ENCODE results near the gene TAF11L9. TPM values are rescaled to one million over a fixed set of nuclear protein-coding genes. Genes with fewer than 3 reads are reported as not detected.
"Not testable (repeated sequence)": the region's sequence is repeated elsewhere in the genome, so short reads cannot be mapped to it uniquely, and the experiment has no call there.

The TAF11L9 gene
- total and polyA plus RNA-seq, 4 donors: not detected

GRCh38 chr5:17603880-17604279, 9.7 kb upstream of the TAF11L9 start, which contains the start of gene TAF11L11:
Gene TAF11L11, plus strand, starts transcription at chr5:17604183.
- not testable (repeated sequence) for H3K27me3 ChIP-seq (ENCODE audit: control insufficient read depth in 4 of 4, insufficient read depth in 4 of 4, low read length in 3 of 4); DNase-seq (ENCODE audit: low spot score); H3K4me3 ChIP-seq (ENCODE audit: low read depth in 1 of 3, low read length in 3 of 3); H3K9me3 ChIP-seq (ENCODE audit: control insufficient read depth in 4 of 4, low read length in 3 of 4); H3K27ac ChIP-seq (ENCODE audit: low read depth in 1 of 2, low read length in 2 of 2); H3K36me3 ChIP-seq (ENCODE audit: control insufficient read depth in 4 of 4, insufficient read depth in 3 of 4, low read depth in 1 of 4, low read length in 3 of 4); H3K4me1 ChIP-seq (ENCODE audit: control insufficient read depth in 4 of 4, insufficient read depth in 4 of 4, low read length in 3 of 4); H3K9ac ChIP-seq (ENCODE audit: low read depth in 1 of 2, low read length in 2 of 2)
- 61% methylated on average over 6 of the region's 6 CpGs for WGBS

DNA sequence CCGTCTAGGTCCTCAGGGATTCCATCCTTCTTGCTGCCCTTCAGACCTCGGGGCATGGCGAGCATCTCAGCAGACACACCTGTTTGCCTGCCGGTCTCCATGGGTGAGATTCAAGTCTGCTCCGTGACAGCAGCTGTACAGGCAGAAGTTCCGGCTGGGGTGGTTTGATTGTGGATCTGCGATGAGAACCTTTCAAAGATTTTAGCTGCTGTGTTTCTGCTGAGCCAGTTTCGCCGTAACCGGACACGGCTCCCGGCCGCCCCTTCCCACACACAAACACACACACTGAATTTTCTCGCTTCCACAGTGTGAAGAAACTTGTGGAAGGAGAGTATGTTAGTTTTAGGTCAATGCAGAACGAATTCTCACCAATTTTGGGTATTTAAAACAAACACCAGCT, 3.5 kb upstream of the TAF11L9 start, which contains the start of gene TAF11L10:
TAF11L10 (minus strand) TSS at position 101 of the 400 bp plus-strand sequence.
- not testable (repeated sequence) for H3K27me3 ChIP-seq (ENCODE audit: control insufficient read depth in 4 of 4, insufficient read depth in 4 of 4, low read length in 3 of 4); H3K36me3 ChIP-seq (ENCODE audit: control insufficient read depth in 4 of 4, insufficient read depth in 3 of 4, low read depth in 1 of 4, low read length in 3 of 4); DNase-seq (ENCODE audit: low spot score); H3K9me3 ChIP-seq (ENCODE audit: control insufficient read depth in 4 of 4, low read length in 3 of 4); H3K4me3 ChIP-seq (ENCODE audit: low read depth in 1 of 3, low read length in 3 of 3); H3K4me1 ChIP-seq (ENCODE audit: control insufficient read depth in 4 of 4, insufficient read depth in 4 of 4, low read length in 3 of 4); H3K9ac ChIP-seq (ENCODE audit: low read depth in 1 of 2, low read length in 2 of 2); H3K27ac ChIP-seq (ENCODE audit: low read depth in 1 of 2, low read length in 2 of 2)
- no CpG with 5 or more reads among the region's 15 CpGs for WGBS

- not testable (repeated sequence) for DNase-seq (ENCODE audit: low spot score); H3K36me3 ChIP-seq (ENCODE audit: control insufficient read depth in 4 of 4, insufficient read depth in 3 of 4, low read depth in 1 of 4, low read length in 3 of 4); H3K9ac ChIP-seq (ENCODE audit: low read depth in 1 of 2, low read length in 2 of 2); H3K9me3 ChIP-seq (ENCODE audit: control insufficient read depth in 4 of 4, low read length in 3 of 4); H3K4me3 ChIP-seq (ENCODE audit: low read depth in 1 of 3, low read length in 3 of 3); H3K27me3 ChIP-seq (ENCODE audit: control insufficient read depth in 4 of 4, insufficient read depth in 4 of 4, low read length in 3 of 4); H3K4me1 ChIP-seq (ENCODE audit: control insufficient read depth in 4 of 4, insufficient read depth in 4 of 4, low read length in 3 of 4); H3K27ac ChIP-seq (ENCODE audit: low read depth in 1 of 2, low read length in 2 of 2)
- no CpG with 5 or more reads among the region's 16 CpGs for WGBS
Observed at GRCh38 chr5:17590860-17591259, 3.3 kb downstream of the TAF11L9 start, which contains the start of gene TAF11L8. Gene TAF11L8, minus strand, starts transcription at chr5:17590960.

GRCh38 chr5:17585658-17586057, 8.5 kb downstream of the TAF11L9 start, which contains the start of gene TAF11L7:
Gene TAF11L7, minus strand, starts transcription at chr5:17585758.
- not testable (repeated sequence) for H3K9ac ChIP-seq (ENCODE audit: low read depth in 1 of 2, low read length in 2 of 2); H3K27me3 ChIP-seq (ENCODE audit: control insufficient read depth in 4 of 4, insufficient read depth in 4 of 4, low read length in 3 of 4); DNase-seq (ENCODE audit: low spot score); H3K36me3 ChIP-seq (ENCODE audit: control insufficient read depth in 4 of 4, insufficient read depth in 3 of 4, low read depth in 1 of 4, low read length in 3 of 4); H3K4me3 ChIP-seq (ENCODE audit: low read depth in 1 of 3, low read length in 3 of 3); H3K9me3 ChIP-seq (ENCODE audit: control insufficient read depth in 4 of 4, low read length in 3 of 4); H3K27ac ChIP-seq (ENCODE audit: low read depth in 1 of 2, low read length in 2 of 2); H3K4me1 ChIP-seq (ENCODE audit: control insufficient read depth in 4 of 4, insufficient read depth in 4 of 4, low read length in 3 of 4)
- WGBS: no CpG with 5 or more reads among the region's 16 CpGs

Small RNA genes within 50 kb of the gene (small RNA-seq; reads per million reads assigned to genes)
- not detected for gene AC233724.3
- gene AC233724.4: not detected
- gene AC233724.6: not detected
- gene AC233724.7: not detected

Other genes starting within 250 kb of the TAF11L9 start
- gene TAF11L2, start 96.2 kb downstream of the TAF11L9 start, total RNA-seq: not detected
- gene TAF11L2, start 96.2 kb downstream of the TAF11L9 start, polyA plus RNA-seq: not detected
- not detected for gene TAF11L3, start 76.0 kb downstream of the TAF11L9 start, total RNA-seq
- gene TAF11L3, start 76.0 kb downstream of the TAF11L9 start, polyA plus RNA-seq: not detected
- gene TAF11L4, start 72.6 kb downstream of the TAF11L9 start, total RNA-seq: not detected
- gene TAF11L4, start 72.6 kb downstream of the TAF11L9 start, polyA plus RNA-seq: not detected
- gene TAF11L5, start 69.2 kb downstream of the TAF11L9 start, total RNA-seq: not detected
- not detected for gene TAF11L5, start 69.2 kb downstream of the TAF11L9 start, polyA plus RNA-seq
- not detected for gene TAF11L6, start 65.7 kb downstream of the TAF11L9 start, total RNA-seq
- gene TAF11L6, start 65.7 kb downstream of the TAF11L9 start, polyA plus RNA-seq: not detected
- not detected for gene TAF11L7, start 8.6 kb downstream of the TAF11L9 start, total RNA-seq
- gene TAF11L7, start 8.6 kb downstream of the TAF11L9 start, polyA plus RNA-seq: not detected
- gene TAF11L8, start 3.4 kb downstream of the TAF11L9 start, total RNA-seq: not detected
- gene TAF11L8, start 3.4 kb downstream of the TAF11L9 start, polyA plus RNA-seq: not detected
- not detected for gene TAF11L10, start 3.4 kb upstream of the TAF11L9 start, total RNA-seq
- gene TAF11L10, start 3.4 kb upstream of the TAF11L9 start, polyA plus RNA-seq: not detected
- not detected for gene TAF11L11, start 9.8 kb upstream of the TAF11L9 start, total RNA-seq
- gene TAF11L11, start 9.8 kb upstream of the TAF11L9 start, polyA plus RNA-seq: not detected
- not detected for gene TAF11L12, start 16.0 kb upstream of the TAF11L9 start, total RNA-seq
- gene TAF11L12, start 16.0 kb upstream of the TAF11L9 start, polyA plus RNA-seq: not detected
- not detected for gene TAF11L13, start 37.7 kb upstream of the TAF11L9 start, total RNA-seq
- gene TAF11L13, start 37.7 kb upstream of the TAF11L9 start, polyA plus RNA-seq: not detected
- not detected for gene TAF11L14, start 40.1 kb upstream of the TAF11L9 start, total RNA-seq
- not detected for gene TAF11L14, start 40.1 kb upstream of the TAF11L9 start, polyA plus RNA-seq

All from liver (tissue), 10 donors.